GM20431 (cell line): Measurements from ENCODE around the gene CYB5A.

Experiments
- in situ Hi-C: fragments of 300-500 bp; cut with MseI, MboI; formaldehyde crosslinking; loops from one replicate; pipeline ENCODE4 v1.15.0; 2020; ENCODE audit warnings: low sequenced_read_pairs; ENCODE audit not compliant: unreplicated experiment

The CYB5A gene

GRCh38 chr18:74225193-74225840 is 66.4 kb downstream of the CYB5A start:
- in situ Hi-C loops, result no loop called here

GRCh38 chr18:74222710-74223494 is 68.9 kb downstream of the CYB5A start:
- in situ Hi-C loops, result loop anchor here (25.0 kb wide), 1 partner anchor 114 kb away; no protein-coding TSS in a partner anchor

- in situ Hi-C loops, result loop anchor here (25.0 kb wide), 1 partner anchor 116 kb away; no protein-coding TSS in a partner anchor
These were observed 70.7 kb downstream of the CYB5A start for GRCh38 chr18:74221081-74221480.

- in situ Hi-C loops, result loop anchor here (25.0 kb wide), 1 partner anchor 118 kb away; no protein-coding TSS in a partner anchor
These were observed 72.7 kb downstream of the CYB5A start for GRCh38 chr18:74219056-74219455.

- in situ Hi-C loops, result loop anchor here (25.0 kb wide), 1 partner anchor 120 kb away; no protein-coding TSS in a partner anchor
These were observed 74.2 kb downstream of the CYB5A start for GRCh38 chr18:74217476-74218143.

- in situ Hi-C loops, result loop anchor here (25.0 kb wide), 1 partner anchor 121 kb away; no protein-coding TSS in a partner anchor
These were observed 75.1 kb downstream of the CYB5A start for GRCh38 chr18:74216661-74217110.

- in situ Hi-C loops, result loop anchor here (25.0 kb wide), 1 partner anchor 121 kb away; no protein-coding TSS in a partner anchor
These were observed 75.9 kb downstream of the CYB5A start for GRCh38 chr18:74215863-74216262.

- in situ Hi-C loops, result loop anchor here (25.0 kb wide), 1 partner anchor 124 kb away; no protein-coding TSS in a partner anchor
These were observed 78.3 kb downstream of the CYB5A start for GRCh38 chr18:74213429-74213828.

- in situ Hi-C loops, result loop anchor here (25.0 kb wide), 1 partner anchor 133 kb away; no protein-coding TSS in a partner anchor
These were observed 87.1 kb downstream of the CYB5A start for GRCh38 chr18:74204526-74205152.

- in situ Hi-C loops, result loop anchor here (25.0 kb wide), 1 partner anchor 133 kb away; no protein-coding TSS in a partner anchor
These were observed 88.0 kb downstream of the CYB5A start for GRCh38 chr18:74203811-74204210.
